ENCODE measurements around the gene NAT8.
"Not testable (repeated sequence)": the region's sequence is repeated elsewhere in the genome, so short reads cannot be mapped to it uniquely, and the experiment has no call there.

The NAT8 gene

DNA sequence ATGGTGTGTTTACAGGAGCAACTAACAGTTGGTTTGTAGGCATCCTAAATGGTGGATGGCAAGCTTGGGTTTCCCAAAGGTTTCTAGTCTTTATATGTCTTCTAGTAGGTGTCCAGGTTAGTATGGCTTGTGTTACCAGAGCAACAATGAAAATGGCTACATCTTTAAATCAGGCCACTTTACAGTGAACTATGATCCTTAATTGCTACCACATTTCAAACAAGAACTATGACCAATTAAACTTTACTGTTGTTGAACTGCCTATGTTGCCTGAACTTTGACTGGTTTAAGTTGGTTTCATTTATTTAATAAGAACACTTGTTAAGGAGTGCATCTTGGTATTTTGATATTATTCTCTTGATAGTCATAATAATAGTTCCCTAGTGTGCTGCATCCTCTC is 5.2 kb downstream of the NAT8 start:
- not testable (repeated sequence) for DNase-seq (ENCODE audit: low spot score)

DNA sequence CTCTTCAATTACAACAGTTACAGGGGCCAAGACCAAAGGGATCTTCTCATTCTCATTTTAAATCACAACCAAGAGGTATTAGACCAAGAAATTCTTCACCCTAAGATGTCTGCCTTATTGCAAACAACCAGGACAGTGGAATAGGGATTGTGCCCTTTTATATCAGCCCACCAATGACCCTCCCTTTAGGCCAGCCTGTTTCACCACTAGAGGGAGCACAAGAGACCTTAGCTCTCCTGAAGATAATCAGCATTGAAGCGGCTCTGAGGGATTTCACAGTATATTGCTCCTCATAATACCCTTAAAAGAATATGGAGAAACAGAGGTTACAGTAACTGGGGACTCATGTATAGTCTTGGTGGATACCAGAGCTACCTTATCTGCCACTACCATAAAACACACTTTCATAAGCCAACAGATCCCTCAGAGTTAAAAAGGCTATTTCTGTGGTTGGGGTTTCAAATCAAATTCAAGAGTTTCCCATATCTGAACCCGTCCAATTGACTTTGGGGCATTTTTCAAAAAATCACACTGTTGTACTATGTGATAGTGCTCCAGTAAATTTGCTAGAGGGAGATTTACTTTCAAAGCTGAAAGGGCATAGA is 11.5 kb downstream of the NAT8 start:
- DNase-seq (ENCODE audit: low spot score) = not testable (repeated sequence)

DNA sequence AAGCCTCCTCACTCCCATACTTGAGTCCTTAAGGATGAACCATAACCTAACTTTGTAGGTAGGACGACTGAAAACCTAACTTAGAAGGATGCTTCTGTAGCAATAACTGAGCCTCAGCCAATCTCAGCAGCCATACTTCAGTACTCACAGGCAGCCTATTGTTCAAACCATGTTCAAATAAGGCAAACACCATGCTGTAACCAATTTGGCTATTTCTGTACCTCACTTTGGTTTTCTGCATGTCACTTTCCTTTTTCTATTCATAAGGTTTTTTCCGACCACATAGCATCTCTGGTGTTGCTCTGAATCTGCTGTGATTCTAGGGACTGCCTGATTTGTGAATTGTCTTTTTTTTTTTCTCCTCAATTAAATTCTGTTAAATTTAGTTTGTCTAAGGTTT is 13.7 kb downstream of the NAT8 start:
- not testable (repeated sequence) for DNase-seq (ENCODE audit: low spot score)

DNA sequence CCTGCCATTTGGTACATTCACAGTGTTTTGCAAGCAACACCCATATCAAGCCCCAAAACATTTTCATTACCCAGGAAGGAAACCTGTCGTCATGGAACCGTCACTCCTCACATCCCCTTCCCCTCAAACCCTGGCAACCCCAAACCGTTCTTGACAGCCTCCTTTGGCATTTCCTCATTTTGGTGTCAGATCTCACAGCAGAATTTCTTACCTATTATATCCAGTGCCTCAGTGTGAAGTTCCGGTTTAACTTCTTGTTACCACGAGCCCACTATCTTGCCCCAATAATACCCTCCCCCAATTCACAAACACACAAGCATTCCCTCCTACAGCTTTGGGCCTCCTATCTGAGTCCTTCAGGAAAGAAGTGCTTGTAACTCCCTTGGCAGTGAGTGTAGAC is 16.0 kb downstream of the NAT8 start:
- not testable (repeated sequence) for DNase-seq (ENCODE audit: low spot score)

DNA sequence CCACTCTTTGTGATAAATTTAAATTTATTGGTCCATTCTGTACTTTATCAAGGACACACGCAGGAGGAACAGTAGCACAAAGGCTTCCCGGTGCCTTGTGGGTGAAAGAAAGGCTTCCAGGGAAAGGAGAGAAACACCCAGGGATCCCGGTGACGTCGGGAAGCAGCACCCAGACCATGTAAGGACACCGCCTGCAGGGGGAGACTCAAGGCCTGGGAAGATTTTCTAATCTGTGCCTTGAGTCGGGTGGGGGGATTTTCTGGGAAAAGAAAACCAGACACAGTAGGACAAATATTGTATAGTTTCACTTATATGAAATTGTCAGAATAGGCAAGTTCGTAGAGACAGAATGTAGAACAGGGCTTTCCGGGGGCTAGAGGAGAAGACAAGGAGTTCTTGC is 17.6 kb downstream of the NAT8 start:
- DNase-seq (ENCODE audit: low spot score) = not testable (repeated sequence)

DNA sequence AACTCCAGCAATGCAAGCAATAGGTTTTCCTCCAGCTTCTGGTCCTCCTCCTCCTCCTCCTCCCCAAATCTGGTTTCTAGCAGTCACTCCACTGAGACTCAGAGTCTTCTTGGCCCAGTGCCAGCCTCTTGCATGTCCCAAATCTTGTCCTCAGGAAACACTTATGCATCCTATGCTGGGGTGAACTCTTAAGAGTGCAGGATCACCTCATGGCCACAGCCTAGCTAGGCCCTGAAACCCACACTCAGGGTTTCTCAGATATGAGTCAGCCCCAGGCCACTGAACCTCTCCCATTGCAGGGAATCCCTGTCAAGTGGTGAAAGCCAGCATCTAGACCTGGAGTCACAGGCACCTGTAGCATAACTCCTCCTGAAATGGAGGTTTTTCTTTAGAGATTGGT is 18.2 kb downstream of the NAT8 start:
- not testable (repeated sequence) for DNase-seq (ENCODE audit: low spot score)

DNA sequence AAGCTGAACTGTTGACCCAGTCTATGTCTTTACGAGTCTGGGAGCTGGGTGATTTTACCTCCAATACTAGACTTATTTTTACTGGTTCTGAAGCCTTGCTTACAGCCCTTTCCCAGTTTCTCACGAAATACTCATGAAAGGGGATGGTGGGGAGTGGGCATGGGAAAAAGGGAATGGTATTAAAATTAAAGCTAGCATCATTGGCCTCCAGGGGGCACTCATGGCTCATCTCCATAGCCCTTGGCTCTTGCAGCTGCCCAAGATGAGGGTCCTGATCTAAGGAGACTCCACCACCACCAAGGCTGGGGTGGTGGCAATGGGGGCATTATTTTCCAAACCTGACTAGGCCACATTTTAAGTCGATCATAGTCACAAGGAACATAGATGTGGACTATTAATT is 22.3 kb downstream of the NAT8 start:
- DNase-seq (ENCODE audit: low spot score) = not testable (repeated sequence)

DNA sequence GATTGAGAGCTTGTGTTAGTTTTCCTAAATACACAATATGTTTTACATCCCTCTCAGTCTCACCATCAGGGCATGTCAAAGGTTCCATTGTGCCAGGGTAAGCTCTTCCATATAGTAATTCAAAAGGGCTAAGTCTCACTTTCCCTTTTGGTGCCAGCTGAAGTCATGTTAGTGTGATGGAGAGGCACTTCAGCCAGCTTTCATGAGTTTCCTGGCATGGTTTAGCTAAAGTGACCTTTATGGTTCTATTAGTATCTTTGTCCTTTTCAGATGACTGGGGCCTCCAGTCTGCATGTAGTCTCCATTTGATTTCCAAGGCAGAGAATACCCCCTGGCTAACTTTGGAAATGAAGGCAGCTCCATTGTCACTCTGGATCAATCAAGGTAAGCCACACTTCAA is 27.2 kb downstream of the NAT8 start:
- DNase-seq (ENCODE audit: low spot score) = no peak

DNA sequence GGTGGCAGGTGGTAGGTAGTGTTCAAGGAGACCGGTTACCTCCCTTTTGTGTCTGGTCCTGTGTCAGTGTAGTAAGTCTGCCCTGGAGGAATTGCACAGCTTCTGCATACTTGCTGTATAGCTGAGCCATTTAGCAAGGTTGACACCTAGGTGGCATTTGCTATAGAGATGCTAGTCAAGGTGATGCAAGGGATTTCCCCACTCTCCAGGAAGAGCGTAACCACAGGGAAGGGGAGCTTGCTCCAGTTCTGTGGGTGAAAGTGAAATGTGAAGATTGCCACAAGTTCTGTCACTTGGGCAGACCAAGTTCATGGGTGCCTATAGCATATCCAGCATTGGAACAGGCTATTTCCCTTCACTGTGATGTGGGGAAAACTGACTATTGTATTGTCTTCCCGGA is 28.1 kb downstream of the NAT8 start:
- DNase-seq (ENCODE audit: low spot score) = no peak

DNA sequence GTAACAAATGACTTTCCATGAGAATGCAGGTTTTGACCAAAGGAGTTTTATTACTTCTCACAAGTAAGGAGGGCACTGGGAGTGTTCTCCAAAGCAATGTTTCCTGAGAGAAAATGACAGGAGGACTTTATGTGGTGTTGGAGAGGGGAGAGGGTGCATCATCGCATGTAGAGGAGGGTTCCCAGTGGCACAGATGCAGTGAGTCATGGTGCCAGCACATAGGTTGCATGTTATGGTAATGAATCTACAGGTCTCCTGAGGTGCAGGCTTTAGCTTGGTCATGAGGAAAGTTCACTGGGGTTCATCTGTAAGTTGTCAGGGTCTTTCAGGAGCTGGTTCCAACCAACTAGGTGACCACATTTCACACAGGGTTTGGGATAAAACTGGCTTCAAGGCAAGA is 30.4 kb downstream of the NAT8 start:
- DNase-seq (ENCODE audit: low spot score) = no peak

DNA sequence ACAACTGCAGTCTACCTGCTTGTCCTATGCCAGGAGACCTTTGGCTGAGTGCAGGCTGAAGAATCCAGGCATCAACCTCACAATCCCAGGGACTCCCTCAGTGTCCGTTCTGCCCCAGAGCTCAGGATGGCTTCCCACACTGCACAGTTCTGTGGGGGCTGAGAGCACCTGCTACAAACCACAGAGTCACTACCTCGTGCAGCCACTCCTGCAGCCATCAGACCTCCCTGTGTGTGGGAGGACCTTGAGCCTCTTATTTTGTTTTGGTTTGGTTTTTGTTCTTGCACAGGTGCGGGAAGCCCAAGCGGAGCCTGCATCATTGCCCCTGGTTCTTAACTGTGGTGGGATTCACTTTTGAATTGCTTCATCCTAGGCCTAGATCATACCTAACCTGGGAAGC is 31.0 kb downstream of the NAT8 start:
- DNase-seq (ENCODE audit: low spot score) = no peak

DNA sequence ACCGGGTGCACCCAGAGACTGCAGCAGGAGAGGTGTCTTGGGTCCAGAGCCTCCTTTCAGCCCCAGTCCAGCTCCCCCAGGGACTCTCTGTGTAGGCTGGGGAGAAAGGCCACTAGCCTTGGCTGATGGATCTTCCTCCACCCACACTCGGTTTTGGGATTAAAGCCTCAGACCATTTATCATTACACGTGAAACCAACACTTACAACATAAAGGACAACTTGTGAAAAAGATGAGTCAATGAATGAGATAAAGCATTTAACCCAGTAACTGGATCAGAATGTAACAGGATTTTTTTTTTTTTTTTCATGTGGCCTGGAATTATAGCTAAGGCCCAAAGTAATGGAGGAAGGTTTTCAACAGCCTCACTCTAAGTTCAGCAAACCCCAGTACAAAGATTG is 32.1 kb downstream of the NAT8 start:
- DNase-seq (ENCODE audit: low spot score) = no peak

DNA sequence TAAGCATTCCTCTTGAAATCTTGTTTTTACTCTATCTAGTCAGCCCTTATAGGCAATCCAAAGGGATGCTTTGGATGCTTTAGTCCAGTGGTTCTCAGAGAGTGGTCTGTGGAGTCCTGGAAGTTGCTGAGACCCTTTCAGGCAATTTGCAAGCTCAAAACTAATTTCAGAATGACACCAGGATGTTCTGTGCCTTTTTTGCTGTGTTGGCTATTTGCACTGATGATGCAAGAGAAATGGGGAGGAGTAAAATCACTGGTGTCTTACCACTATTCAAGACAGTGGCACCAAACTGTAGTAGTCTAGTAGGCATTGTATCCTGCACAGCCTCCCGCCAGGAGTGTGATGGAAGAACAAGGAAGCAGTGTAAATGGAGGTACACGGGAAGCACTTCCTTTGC is 37.6 kb downstream of the NAT8 start:
- not testable (repeated sequence) for DNase-seq (ENCODE audit: low spot score)

DNA sequence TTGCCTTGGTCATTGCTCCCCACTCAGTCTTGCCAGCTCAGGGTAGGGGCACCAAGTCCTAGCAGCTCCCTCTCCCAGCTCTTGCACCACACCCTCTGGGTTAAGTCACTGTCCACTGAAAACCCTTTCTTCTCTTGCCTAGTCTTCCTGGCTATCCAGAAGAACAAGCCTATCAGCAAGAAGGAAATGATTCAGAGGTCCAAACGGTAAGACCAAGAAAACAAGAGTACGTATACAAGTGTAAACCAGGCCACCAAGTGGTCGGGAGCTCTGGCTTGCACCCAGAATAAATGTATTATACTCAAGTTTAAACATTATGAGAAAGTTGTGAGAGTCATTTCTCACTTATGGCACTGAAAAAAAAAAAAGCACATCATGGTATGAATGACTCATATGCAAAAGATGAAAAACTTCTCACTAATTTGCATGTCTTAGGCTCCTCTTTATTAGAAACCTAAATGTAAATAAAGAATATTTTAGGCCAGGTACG is 39.1 kb downstream of the NAT8 start:
- DNase-seq (ENCODE audit: low spot score) = not testable (repeated sequence)

DNA sequence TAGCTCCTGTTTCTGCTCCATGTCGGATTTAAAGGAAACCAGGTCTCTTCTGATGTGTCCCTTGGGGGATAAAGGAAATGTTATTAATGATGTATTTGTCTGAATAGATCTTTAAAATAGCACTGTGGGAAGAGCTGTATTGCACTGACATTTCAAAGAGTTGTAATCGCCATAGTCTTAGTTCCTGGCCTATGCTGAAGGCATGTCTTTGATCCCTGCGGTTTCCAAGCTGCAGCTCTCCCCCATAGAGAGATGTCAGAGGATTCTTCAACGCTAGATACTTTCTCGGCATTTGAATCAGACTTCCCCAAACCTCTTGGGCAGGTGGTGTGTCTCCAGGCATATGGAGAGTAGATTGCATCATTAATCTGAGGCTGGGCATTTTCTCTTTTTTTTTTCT is 40.4 kb downstream of the NAT8 start:
- DNase-seq (ENCODE audit: low spot score) = no peak

DNA sequence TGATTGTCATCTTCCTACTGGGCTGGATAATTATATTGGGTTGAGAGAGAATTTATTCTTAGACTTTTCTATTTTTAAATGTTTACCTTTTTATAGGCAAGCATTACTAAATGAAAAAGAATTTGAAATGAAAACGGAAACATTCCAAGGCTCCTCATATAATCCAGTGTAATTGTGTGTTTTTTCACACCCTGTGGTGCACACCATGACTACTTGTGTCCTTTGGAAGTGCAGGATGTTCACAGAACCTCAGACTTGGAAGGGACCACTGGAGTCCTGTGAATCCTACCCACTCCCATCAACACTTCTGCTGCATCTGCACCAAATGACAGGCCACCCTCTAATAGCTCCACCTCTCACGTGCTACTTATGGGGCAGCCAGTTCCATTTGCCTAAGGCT is 48.0 kb downstream of the NAT8 start:
- DNase-seq (ENCODE audit: low spot score) = no peak

DNA sequence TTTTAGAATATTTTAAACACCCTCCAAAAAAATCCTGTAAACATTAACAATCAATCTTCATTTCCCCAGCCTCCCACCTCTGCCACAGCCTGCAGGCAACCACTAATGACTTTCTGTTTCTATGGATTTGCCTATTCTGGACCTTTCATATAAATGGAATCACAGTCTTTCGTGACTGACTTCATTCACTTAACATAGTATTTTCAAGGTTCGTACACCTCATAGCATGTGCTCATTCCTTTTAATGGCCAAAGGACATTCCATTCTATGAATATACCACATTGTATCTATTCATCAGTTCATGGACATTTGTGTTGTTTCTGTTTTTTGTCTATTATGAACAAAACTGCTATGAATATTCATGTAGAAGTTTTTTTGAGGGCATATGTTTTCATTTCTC is 48.5 kb downstream of the NAT8 start:
- DNase-seq (ENCODE audit: low spot score) = no peak
